Lower leg skin (tissue), 3 donors: ENCODE data around the gene MAL.

Experiments
- CTCF ChIP-seq, 3 donors: fragments of 450-650 bp; IDR thresholded peaks; one replicate each; pipeline ENCODE4 v1.5.1; 2016; ENCODE audit warnings: antibody characterized with exemption in 3 of 3, mild to moderate bottlenecking in 3 of 3, moderate library complexity in 2 of 3
- POLR2A ChIP-seq, 2 donors: fragments of 450-650 bp; IDR thresholded peaks; one replicate each; pipeline ENCODE4 v1.6.1; 2016 to 2017; ENCODE audit warnings: antibody characterized with exemption in 2 of 2, mild to moderate bottlenecking in 1 of 2, moderate library complexity in 1 of 2

- TF ChIP-seq CTCF (IDR thresholded peaks at IDR 0.05), result no peak
- TF ChIP-seq POLR2A (IDR thresholded peaks at IDR 0.05), result no peak
Observed at GRCh38 chr2:95015261-95015912, 10.1 kb upstream of the MAL start.
